OCI-LY3 (cell line): ENCODE results near the gene KRTAP10-2.

Experiments used
- CTCF ChIP-seq: fragments of 200-600, 300-600 bp; sonication (generic); IDR thresholded peaks from 2 replicates; pipeline ENCODE4 v1.5.1; 2014; ENCODE audit warnings: antibody characterized with exemption, low read length, low read depth
- EZH2phosphoT487 ChIP-seq: fragments of 200-600 bp; shearing (Covaris generic); IDR thresholded peaks from 2 replicates; pipeline ENCODE4 v1.6.1; 2018; ENCODE audit warnings: antibody characterized with exemption, mixed run types, low read depth

- TF ChIP-seq CTCF (no peak), EZH2phosphoT487 (no peak)
Observed at GRCh38 chr21:44548381-44548780, 2.9 kb downstream of the KRTAP10-2 start.
